HUES6 (cell line): ENCODE results near the gene SUPT3H.

Source experiments
- H3K27ac ChIP-seq: 2 replicates; pipeline ENCODE4 v1.7.0; 2013; ENCODE audit warnings: low read depth, mild to moderate bottlenecking, low read length, inconsistent platforms
- H3K27me3 ChIP-seq: 2 replicates; pipeline ENCODE4 v1.6.1; 2013; ENCODE audit warnings: low read length; ENCODE audit not compliant: control insufficient read depth, insufficient read depth
- H3K36me3 ChIP-seq: 2 replicates; pipeline ENCODE4 v1.6.1; 2013; ENCODE audit warnings: low read length; ENCODE audit not compliant: control insufficient read depth, insufficient read depth
- H3K4me1 ChIP-seq: 2 replicates; pipeline ENCODE4 v1.6.1; 2013; ENCODE audit warnings: low read length; ENCODE audit not compliant: control insufficient read depth, insufficient read depth
- H3K4me3 ChIP-seq: 2 replicates; pipeline ENCODE4 v1.5.1; 2013; ENCODE audit warnings: low read depth, low read length
- H3K9ac ChIP-seq: one replicate; pipeline ENCODE4 v1.6.1; 2013; ENCODE audit warnings: mild to moderate bottlenecking, low read length
- H3K9me3 ChIP-seq: 2 replicates; pipeline ENCODE4 v1.6.1; 2013; ENCODE audit warnings: low read depth, low read length; ENCODE audit not compliant: control insufficient read depth, insufficient read depth

Gene SUPT3H

GRCh38 chr6:45377554-45378333, at the start of gene SUPT3H:
SUPT3H (minus strand) TSS chr6:45377934.
- H3K27ac ChIP-seq = peak within 1 kb of the TSS; percentile 95
- H3K4me1 ChIP-seq = peaks cover 6% of the 10 kb centered on the region; the same call in 1 of the 2 replicates
- H3K9me3 ChIP-seq = no peaks in the 10 kb centered on the region
- peak within 1 kb of the TSS; percentile 95 for H3K9ac ChIP-seq
- H3K4me3 ChIP-seq = peak within 1 kb of the TSS; percentile 97
- no peaks in the 10 kb centered on the region for H3K36me3 ChIP-seq
- H3K27me3 ChIP-seq = no peaks in the 10 kb centered on the region

GRCh38 chr6:45426251-45426650, 48.5 kb upstream of the SUPT3H start:
- peaks cover 3% of the 10 kb centered on the region for H3K4me1 ChIP-seq
- H3K9ac ChIP-seq = no peak overlapping the region
- no peak overlapping the region for H3K27ac ChIP-seq
- no peaks in the 10 kb centered on the region for H3K36me3 ChIP-seq
- no peaks in the 10 kb centered on the region for H3K9me3 ChIP-seq
- H3K4me3 ChIP-seq = no peak overlapping the region
- H3K27me3 ChIP-seq = peaks cover 56% of the 10 kb centered on the region

GRCh38 chr6:45424451-45424861, 46.7 kb upstream of the SUPT3H start:
- Histone ChIP-seq H3K36me3 (no peaks in the 10 kb centered on the region), H3K27ac (no peak overlapping the region), H3K9ac (no peak overlapping the region), H3K27me3 (peaks cover 74% of the 10 kb centered on the region), H3K4me1 (peaks cover 14% of the 10 kb centered on the region), H3K9me3 (no peaks in the 10 kb centered on the region), H3K4me3 (peak overlapping the region; percentile 81)

GRCh38 chr6:45423824-45424450, 46.2 kb upstream of the SUPT3H start:
- Histone ChIP-seq H3K27ac (no peak overlapping the region), H3K9me3 (no peaks in the 10 kb centered on the region), H3K4me3 (peak overlapping the region; percentile 81), H3K4me1 (peaks cover 18% of the 10 kb centered on the region), H3K36me3 (no peaks in the 10 kb centered on the region), H3K9ac (no peak overlapping the region), H3K27me3 (peaks cover 79% of the 10 kb centered on the region)

GRCh38 chr6:45423111-45423823, 45.5 kb upstream of the SUPT3H start:
- Histone ChIP-seq H3K4me3 (peak overlapping the region; percentile 81), H3K27me3 (peaks cover 86% of the 10 kb centered on the region), H3K9me3 (no peaks in the 10 kb centered on the region), H3K27ac (no peak overlapping the region), H3K36me3 (no peaks in the 10 kb centered on the region), H3K9ac (peak overlapping the region; percentile 54), H3K4me1 (peaks cover 18% of the 10 kb centered on the region)

GRCh38 chr6:45422503-45423110, 44.9 kb upstream of the SUPT3H start:
- Histone ChIP-seq H3K4me3 (peak overlapping the region; percentile 81), H3K27me3 (peaks cover 92% of the 10 kb centered on the region), H3K36me3 (no peaks in the 10 kb centered on the region), H3K27ac (no peak overlapping the region), H3K9ac (peak overlapping the region; percentile 54), H3K4me1 (peaks cover 18% of the 10 kb centered on the region), H3K9me3 (no peaks in the 10 kb centered on the region)

GRCh38 chr6:45421709-45422502, 44.2 kb upstream of the SUPT3H start:
- no peak overlapping the region for H3K27ac ChIP-seq
- H3K9ac ChIP-seq = no peak overlapping the region
- H3K36me3 ChIP-seq = no peaks in the 10 kb centered on the region
- H3K9me3 ChIP-seq = no peaks in the 10 kb centered on the region
- peak overlapping the region; percentile 81 for H3K4me3 ChIP-seq
- peaks cover 97% of the 10 kb centered on the region for H3K27me3 ChIP-seq
- H3K4me1 ChIP-seq = peaks cover 18% of the 10 kb centered on the region

GRCh38 chr6:45420909-45421708, 43.4 kb upstream of the SUPT3H start:
- peak overlapping the region; percentile 81 for H3K4me3 ChIP-seq
- H3K27ac ChIP-seq = no peak overlapping the region
- H3K9ac ChIP-seq = no peak overlapping the region
- peaks cover 92% of the 10 kb centered on the region for H3K27me3 ChIP-seq
- no peaks in the 10 kb centered on the region for H3K36me3 ChIP-seq
- peaks cover 18% of the 10 kb centered on the region for H3K4me1 ChIP-seq
- H3K9me3 ChIP-seq = no peaks in the 10 kb centered on the region

- no peaks in the 10 kb centered on the region for H3K36me3 ChIP-seq
- peaks cover 84% of the 10 kb centered on the region for H3K27me3 ChIP-seq
- no peak overlapping the region for H3K27ac ChIP-seq
- no peak overlapping the region for H3K9ac ChIP-seq
- peak overlapping the region; percentile 81 for H3K4me3 ChIP-seq
- H3K9me3 ChIP-seq = no peaks in the 10 kb centered on the region
- peaks cover 18% of the 10 kb centered on the region for H3K4me1 ChIP-seq
Measured at GRCh38 chr6:45420083-45420908, 42.6 kb upstream of the SUPT3H start.
